Measurements from ENCODE around the gene RAB35.

The RAB35 gene

GRCh38 chr12:120116441-120116791, at the start of gene RAB35:
Gene RAB35, minus strand, starts transcription at chr12:120116753. Its CDS starts 103 bp downstream, at chr12:120116650.
- no peak for DNase-seq

DNA sequence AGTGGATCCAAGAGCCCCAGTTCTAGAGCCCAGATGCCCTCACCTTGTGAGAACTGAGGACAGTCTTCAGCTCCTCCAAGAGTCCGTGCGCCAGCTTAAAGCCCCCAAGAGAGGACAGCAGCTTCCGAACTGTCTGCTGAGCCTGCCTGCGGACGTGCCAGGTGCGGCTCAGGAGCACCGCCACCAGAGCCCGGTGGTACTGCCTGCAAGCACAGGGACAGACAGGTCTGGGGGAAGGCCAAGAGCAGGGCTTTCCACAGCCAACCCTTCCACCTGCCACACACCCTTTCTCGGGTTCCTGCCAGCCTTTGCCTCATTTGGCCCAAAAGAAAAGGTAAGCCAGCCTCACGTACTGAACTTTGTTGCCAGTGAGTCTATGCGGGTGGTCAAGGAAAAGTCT, 47.7 kb upstream of the RAB35 start:
- no peak for DNase-seq

- DNase-seq = no peak
Measured at GRCh38 chr12:120162763-120163162, 46.2 kb upstream of the RAB35 start.

DNA sequence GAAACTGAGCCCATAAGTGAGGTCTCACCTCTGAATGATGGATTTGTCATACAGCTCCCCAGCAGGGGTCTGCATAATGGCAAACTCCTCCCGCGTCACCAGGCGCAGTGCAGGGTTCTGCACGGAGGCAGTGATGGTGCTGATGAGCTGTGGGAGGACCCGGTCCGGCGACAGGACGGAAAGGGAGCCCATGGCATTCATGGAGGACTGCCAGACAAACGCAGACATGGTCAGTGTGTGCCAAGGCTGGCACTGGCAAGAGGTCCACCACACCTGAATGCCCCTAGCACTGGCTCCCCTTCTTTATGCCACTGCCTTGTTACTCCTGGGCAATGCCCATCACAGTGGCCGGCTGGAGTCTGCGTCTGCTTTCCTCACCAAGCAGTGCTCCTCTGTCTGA, 45.3 kb upstream of the RAB35 start:
- no peak for DNase-seq

DNA sequence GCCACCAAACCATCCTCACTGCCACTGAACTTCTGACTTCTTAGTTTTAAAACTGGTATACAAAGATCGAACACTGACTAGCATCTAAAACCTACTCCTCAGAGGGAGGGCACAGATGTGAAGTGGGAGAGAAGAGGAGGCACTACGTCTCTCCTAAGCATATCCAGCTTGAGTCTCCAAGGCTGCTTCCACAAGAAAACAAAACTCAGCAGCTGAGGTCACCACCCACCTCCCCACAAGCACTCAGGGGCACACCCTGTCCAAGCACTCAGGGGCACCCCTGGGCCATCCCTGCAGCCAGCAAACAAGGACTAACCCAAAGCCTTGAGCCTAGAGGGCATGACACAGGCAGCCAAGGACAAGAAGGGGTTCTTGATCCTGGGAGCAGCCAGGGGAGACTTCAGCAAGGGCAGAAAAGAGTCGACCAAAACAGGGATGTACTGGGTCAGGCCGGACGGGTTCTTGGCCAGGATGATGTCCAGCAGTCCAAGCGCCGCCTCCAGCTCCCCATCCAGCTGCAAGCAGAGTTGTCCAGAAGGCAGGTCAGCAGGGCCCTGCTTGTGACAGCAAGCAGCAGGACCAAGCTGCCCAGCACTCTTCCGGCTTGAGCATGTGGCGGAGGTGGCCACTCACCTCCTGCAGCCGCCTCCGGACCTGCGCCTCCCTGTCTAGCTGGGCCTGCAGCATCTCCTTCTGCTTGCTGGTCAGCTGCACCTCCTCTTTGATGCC, 43.1 kb upstream of the RAB35 start:
- DNase-seq = no peak

GRCh38 chr12:120158351-120158750, 41.8 kb upstream of the RAB35 start:
- DNase-seq = no peak

DNA sequence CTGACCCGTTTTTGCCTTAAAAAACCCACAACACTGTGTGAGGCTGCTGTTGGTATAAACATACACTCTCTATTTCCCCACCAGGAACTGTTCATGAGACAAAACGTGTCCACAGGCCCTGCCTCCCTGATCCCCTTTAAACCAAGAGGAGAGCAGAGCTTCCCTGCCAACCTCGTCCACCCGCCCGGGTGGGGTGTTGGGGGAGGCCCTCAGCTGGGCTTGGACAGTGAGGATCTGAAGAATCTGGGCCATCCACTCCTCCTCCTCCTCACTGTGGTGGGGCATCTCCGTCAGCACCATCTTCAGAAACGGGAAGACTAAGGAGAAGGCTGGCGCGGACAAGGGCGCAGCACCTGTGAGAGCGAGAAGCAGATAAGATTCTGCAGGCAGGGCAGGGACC, 41.1 kb upstream of the RAB35 start:
- no peak for DNase-seq

DNA sequence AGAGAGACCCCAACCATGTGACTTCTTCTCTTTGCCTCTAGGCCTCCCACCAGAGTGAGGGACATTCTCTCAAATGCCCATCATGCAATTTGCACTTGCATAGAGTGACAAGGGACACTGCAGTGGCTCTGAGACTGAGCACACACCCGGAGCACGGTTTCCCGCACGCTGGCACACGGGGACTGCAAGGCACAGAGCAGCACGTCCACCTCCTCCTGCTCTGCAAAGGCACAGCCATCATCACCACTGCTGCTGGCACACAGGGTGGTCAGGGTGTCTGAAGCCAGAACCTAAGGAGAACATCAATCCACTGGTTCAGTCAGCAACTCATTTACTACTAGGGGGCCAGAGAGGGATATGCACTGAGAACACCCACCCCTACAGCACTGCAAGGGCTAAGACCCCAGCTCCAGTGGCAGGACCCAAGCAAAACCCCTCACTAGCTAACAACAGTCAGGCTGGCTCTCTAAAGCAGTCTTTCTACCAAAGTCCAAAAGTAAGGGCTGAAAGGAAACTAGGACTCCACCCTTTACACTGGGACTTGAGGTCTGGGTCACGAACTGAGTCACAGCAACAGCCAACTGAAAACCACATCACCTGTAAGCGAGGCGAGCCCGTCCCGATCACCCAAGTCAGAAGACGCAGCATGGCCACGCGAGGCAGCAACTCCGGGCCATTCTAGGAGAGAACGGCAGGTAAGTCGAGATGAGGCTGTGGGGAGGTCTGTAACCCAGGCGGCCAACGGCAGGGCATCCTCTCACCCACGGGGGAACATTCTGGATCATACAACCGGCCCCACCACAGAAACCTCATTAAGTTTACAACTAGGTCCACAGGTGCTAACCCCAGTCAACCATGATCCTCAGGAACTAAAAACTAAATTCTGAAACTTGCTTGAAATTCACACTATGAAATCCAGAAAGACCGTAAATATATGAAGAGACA, 40.0 kb upstream of the RAB35 start:
- no peak for DNase-seq

DNA sequence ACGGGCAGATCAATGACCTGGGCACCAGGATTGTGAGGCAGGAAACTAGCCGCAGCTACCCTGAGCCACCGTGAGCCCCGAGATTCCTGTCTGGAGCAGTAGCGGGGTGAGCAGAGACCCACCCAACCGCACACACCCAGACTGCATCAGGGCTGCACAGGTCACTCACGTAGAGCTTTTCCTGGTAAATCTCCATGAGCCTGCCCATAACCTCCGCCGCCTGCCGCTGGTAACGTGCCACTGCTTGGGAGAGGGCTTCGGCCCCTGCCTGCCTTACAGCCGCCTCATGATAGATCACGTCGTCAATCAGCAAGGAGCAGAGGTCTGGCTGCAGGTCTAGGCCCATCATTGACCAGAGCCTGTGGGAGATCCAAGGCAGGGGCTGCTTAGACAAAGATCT, 38.5 kb upstream of the RAB35 start:
- DNase-seq = no peak

DNA sequence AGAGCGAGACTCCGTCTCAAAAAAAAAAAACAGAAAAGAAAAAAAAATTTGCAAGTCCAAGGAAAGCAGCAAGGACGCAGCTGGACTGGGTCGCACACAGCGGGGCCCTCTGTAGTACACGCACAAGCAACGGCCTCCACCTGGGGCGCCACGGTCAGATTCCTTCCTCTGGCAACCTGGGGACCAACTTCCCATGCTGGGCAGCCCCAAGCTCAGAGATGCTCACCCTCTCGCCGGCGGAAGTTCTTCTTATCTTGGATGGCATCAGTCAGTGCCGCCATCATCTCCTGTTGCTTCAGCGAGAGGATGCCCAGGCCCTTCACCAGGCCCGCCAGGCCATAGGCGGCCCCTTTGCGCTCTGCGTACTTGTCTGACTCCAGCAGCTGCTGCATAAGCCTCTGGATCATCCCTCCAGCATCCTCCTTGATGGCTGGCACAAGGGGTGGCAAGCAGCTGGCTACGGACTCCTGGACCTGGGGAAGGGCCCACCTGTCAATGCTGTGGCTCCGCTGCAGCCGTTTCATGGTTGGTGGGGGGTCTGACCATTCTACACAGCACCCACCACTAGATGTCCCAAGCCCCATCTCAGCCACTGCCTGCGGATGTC, 34.5 kb upstream of the RAB35 start:
- no peak for DNase-seq

GRCh38 chr12:120148011-120148410, 31.5 kb upstream of the RAB35 start:
- DNase-seq = no peak

DNA sequence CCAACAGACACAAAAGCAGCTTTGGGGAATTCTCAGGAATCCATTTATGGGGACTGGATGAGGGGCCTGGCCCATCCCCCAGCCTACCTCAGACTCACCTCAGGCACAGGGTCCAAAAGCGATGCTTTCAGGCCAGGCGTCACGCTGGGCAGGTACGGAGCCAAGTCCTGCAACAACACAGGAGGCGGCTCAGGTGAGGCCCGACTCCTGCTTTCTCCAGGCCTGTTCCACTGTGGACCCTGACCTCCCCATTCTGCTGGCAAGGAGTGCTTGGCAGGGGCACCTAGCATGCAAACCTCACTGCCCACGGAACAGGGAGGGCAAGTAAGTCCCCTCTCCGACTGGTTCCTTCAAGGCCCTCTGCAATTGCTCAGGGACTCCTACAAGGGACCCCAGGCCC, 28.6 kb upstream of the RAB35 start:
- no peak for DNase-seq

DNA sequence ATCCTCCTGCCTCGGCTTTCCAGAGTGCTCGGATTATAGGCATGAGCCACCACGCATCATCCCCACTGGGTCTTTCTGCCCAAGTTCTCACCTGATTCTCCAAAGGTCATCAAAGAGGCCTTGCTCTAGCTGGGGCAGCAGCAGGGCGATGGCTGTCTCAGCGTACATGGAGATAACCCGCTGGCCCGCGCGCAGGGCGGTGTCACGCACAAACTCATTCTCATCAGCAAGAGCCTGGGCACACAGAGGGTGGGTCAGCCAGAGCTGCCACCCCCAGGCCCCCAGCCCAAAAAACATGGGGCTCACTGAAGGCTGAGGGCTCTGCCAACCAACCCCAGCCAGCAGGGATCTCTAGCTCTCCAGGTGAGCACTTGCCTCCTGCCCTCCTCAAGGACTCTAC, 27.7 kb upstream of the RAB35 start:
- no peak for DNase-seq

GRCh38 chr12:120142231-120142877, 25.8 kb upstream of the RAB35 start:
- DNase-seq = no peak

- no peak for DNase-seq
Measured at GRCh38 chr12:120141336-120141735, 24.8 kb upstream of the RAB35 start.

- DNase-seq = no peak
Measured at GRCh38 chr12:120140603-120141002, 24.1 kb upstream of the RAB35 start.

- no peak for DNase-seq
Measured at GRCh38 chr12:120139958-120140357, 23.4 kb upstream of the RAB35 start.

GRCh38 chr12:120138366-120138765, 21.8 kb upstream of the RAB35 start:
- DNase-seq = no peak

DNA sequence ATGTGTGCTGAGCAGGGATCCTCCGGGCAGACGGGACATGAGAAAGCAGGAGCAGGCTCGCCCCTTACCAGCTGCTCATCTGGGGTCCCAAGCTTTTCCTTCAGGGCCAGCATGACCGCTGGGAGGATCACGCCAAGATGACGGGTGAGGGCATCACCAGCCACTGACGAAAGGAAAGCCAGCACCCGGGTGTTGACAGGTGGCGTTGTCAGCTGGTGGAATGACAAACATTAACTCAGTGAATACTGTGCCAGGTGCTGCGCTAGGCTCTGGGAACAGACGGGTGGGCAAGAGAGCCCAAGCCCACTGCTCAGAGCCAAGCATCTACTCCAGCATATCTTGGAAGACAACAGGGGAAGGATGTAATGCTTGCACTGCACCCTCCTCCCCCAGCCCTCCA, 21.3 kb upstream of the RAB35 start:
- DNase-seq = no peak

GRCh38 chr12:120136093-120136770, 19.7 kb upstream of the RAB35 start:
- DNase-seq = no peak

- DNase-seq = no peak
Measured at GRCh38 chr12:120134307-120134980, 17.9 kb upstream of the RAB35 start.

DNA sequence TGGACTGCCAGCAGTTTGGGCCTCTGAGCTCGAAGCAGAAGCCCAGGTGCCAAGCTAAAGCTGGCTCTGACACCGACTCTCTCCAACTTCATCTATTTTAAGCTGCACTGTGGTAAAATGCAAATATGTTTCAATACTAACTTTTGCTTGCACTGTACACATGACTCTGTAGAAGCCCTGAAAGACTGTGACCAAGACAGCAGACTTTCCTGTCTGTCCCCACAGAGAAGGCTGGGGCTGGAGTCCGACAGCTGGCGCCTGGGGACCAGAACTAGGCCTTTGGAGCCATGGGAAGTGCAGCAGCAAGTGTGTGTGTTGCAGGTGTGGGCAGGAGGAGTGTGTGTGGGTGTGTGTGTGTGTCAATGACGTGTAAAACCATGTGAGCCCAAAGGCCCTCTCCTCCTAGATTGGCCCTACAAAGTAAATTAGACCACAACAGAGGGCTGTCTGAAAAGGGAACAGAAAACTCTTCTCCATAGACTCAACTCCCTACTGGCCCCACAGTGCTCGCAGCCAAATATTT, 16.4 kb upstream of the RAB35 start:
- DNase-seq = no peak
